ENCODE results near the gene HIF3A. TPM values are rescaled to one million over a fixed set of nuclear protein-coding genes. Genes with fewer than 3 reads are reported as not detected.

HIF3A gene
- total RNA-seq, 1 donor from 2014 or later: 155 TPM

GRCh38 chr19:46289724-46290619 is 6.9 kb upstream of the HIF3A start:
- no peak for DNase-seq (ENCODE audit: extremely low spot score in 2 of 2)
- no peak for TF ChIP-seq POLR2AphosphoS5 (IDR thresholded peaks at IDR 0.05; ENCODE audit: insufficient read depth in 1 of 2, low read depth in 1 of 2)
- no peak for TF ChIP-seq CTCF (IDR thresholded peaks at IDR 0.05)
- TF ChIP-seq POLR2A (IDR thresholded peaks at IDR 0.05): no peak
- Histone ChIP-seq H3K27ac (no peak overlapping the region), H3K36me3 (no peaks in the 10 kb centered on the region), H3K27me3 (no peaks in the 10 kb centered on the region), H3K9me3 (no peaks in the 10 kb centered on the region), H3K4me1 (no peaks in the 10 kb centered on the region), H3K4me3 (no peak overlapping the region)
- intact Hi-C loops (cut with DNase I): loop anchor here (10.0 kb wide), 1 partner anchor 215 kb away; no protein-coding TSS in a partner anchor

- TF ChIP-seq POLR2A (IDR thresholded peaks at IDR 0.05) (no peak), CTCF (IDR thresholded peaks at IDR 0.05) (no peak), POLR2AphosphoS5 (IDR thresholded peaks at IDR 0.05; ENCODE audit: insufficient read depth in 1 of 2, low read depth in 1 of 2) (no peak)
- intact Hi-C loops (cut with DNase I): no loop called here
- DNase-seq (ENCODE audit: extremely low spot score in 2 of 2): no peak
- no peaks in the 10 kb centered on the region for H3K27me3 ChIP-seq
- H3K27ac ChIP-seq: no peak overlapping the region
- no peaks in the 10 kb centered on the region for H3K9me3 ChIP-seq
- peaks cover 6% of the 10 kb centered on the region for H3K4me1 ChIP-seq
- no peaks in the 10 kb centered on the region for H3K36me3 ChIP-seq
- no peak overlapping the region for H3K4me3 ChIP-seq
Observed at GRCh38 chr19:46291829-46292228, 5.0 kb upstream of the HIF3A start.

- no peaks in the 10 kb centered on the region for H3K36me3 ChIP-seq
- no peaks in the 10 kb centered on the region for H3K9me3 ChIP-seq
- intact Hi-C loops (cut with DNase I): no loop called here
- H3K4me3 ChIP-seq: no peak overlapping the region
- no peak overlapping the region for H3K27ac ChIP-seq
- no peaks in the 10 kb centered on the region for H3K27me3 ChIP-seq
- DNase-seq (ENCODE audit: extremely low spot score in 2 of 2): no peak
- TF ChIP-seq POLR2AphosphoS5 (IDR thresholded peaks at IDR 0.05; ENCODE audit: insufficient read depth in 1 of 2, low read depth in 1 of 2): no peak
- no peak for TF ChIP-seq CTCF (IDR thresholded peaks at IDR 0.05)
- TF ChIP-seq POLR2A (IDR thresholded peaks at IDR 0.05): no peak
- peaks cover 32% of the 10 kb centered on the region for H3K4me1 ChIP-seq
Observed at GRCh38 chr19:46294494-46294893, 2.3 kb upstream of the HIF3A start.

GRCh38 chr19:46295401-46296201 is 1.2 kb upstream of the HIF3A start:
- intact Hi-C loops (cut with DNase I): no loop called here

More at GRCh38 chr19:46295401-46296201, 1.2 kb upstream of the HIF3A start:
- Histone ChIP-seq H3K36me3 (no peaks in the 10 kb centered on the region), H3K4me1 (peaks cover 43% of the 10 kb centered on the region), H3K4me3 (no peak overlapping the region), H3K27ac (no peak overlapping the region), H3K9me3 (no peaks in the 10 kb centered on the region), H3K27me3 (no peaks in the 10 kb centered on the region)
- DNase-seq (ENCODE audit: extremely low spot score in 2 of 2): no peak
- TF ChIP-seq CTCF (IDR thresholded peaks at IDR 0.05) (no peak), POLR2A (IDR thresholded peaks at IDR 0.05) (no peak), POLR2AphosphoS5 (IDR thresholded peaks at IDR 0.05; ENCODE audit: insufficient read depth in 1 of 2, low read depth in 1 of 2) (no peak)
